ENCODE data around the gene APEH. TPM values are rescaled to one million over a fixed set of nuclear protein-coding genes. Genes with fewer than 3 reads are reported as not detected.

APEH gene
- total RNA-seq, 1 experiment from 2014 or later = 273 TPM

- TF ChIP-seq FOXP4 (CRISPR knock-in tag; IDR thresholded peaks at IDR 0.05) (no peak), ELF4 (CRISPR knock-in tag; IDR thresholded peaks at IDR 0.05; ENCODE audit: low read depth) (no peak), NFE2L1 (CRISPR knock-in tag; IDR thresholded peaks at IDR 0.05) (no peak), MXD4 (CRISPR knock-in tag; IDR thresholded peaks at IDR 0.05; ENCODE audit: borderline replicate concordance) (no peak), EMX1 (CRISPR knock-in tag; IDR thresholded peaks at IDR 0.05) (no peak), ZNF425 (CRISPR knock-in tag; conservative IDR thresholded peaks at IDR 0.05) (no peak), ZNF423 (CRISPR knock-in tag; IDR thresholded peaks at IDR 0.05) (no peak), AR (CRISPR knock-in tag; IDR thresholded peaks at IDR 0.05) (no peak), ZBTB21 (CRISPR knock-in tag; IDR thresholded peaks at IDR 0.05; ENCODE audit: borderline replicate concordance) (no peak), MYBL2 (CRISPR knock-in tag; IDR thresholded peaks at IDR 0.05) (no peak)
These were observed 933 bp upstream of the APEH start (continued) for GRCh38 chr3:49673121-49673714.

- H3K27ac Mint-ChIP-seq = no peak overlapping the region
- peaks cover 21% of the 10 kb centered on the region for H3K4me1 Mint-ChIP-seq
- no peaks in the 10 kb centered on the region for H3K9me3 Mint-ChIP-seq
- POLR2A ChIA-PET = no interaction called here
- H3K4me3 Mint-ChIP-seq = peak overlapping the region; percentile 81
- no peak for TF ChIP-seq GTF2I (CRISPR knock-in tag; conservative IDR thresholded peaks at IDR 0.05)
- no peak for TF ChIP-seq ELF4 (CRISPR knock-in tag; IDR thresholded peaks at IDR 0.05; ENCODE audit: low read depth)
- TF ChIP-seq SMAD4 (CRISPR knock-in tag; IDR thresholded peaks at IDR 0.05) = no peak
- no peak for TF ChIP-seq SMAD3 (CRISPR knock-in tag; IDR thresholded peaks at IDR 0.05; ENCODE audit: borderline replicate concordance)
- no peak for TF ChIP-seq E2F1 (CRISPR knock-in tag; IDR thresholded peaks at IDR 0.05)
- 0 out of 2 replicates have a peak, but pooled peaks have one; percentile 72 for TF ChIP-seq ARID4B (CRISPR knock-in tag; IDR thresholded peaks at IDR 0.05; ENCODE audit: borderline replicate concordance)
- TF ChIP-seq JUN (CRISPR knock-in tag; IDR thresholded peaks at IDR 0.05) = 0 out of 2 replicates have a peak, but pooled peaks have one; percentile 27
- TF ChIP-seq MAX (CRISPR knock-in tag; IDR thresholded peaks at IDR 0.05) = peak; percentile 49; the same call in 1 of the 2 replicates
- peak; percentile 36 for TF ChIP-seq HMGXB4 (CRISPR knock-in tag; IDR thresholded peaks at IDR 0.05)
- TF ChIP-seq FOXP1 (CRISPR knock-in tag; IDR thresholded peaks at IDR 0.05; ENCODE audit: borderline replicate concordance) = peak; percentile 22; the same call in 1 of the 2 replicates
- 0 out of 2 replicates have a peak, but pooled peaks have one; percentile 6 for TF ChIP-seq ETV6 (CRISPR knock-in tag; IDR thresholded peaks at IDR 0.05)
- DNase-seq (ENCODE audit: low spot score) (no peak), ATAC-seq (peak; percentile 3)
- no peaks in the 10 kb centered on the region for H3K27me3 Mint-ChIP-seq (ENCODE audit: low read depth)
- CTCF ChIA-PET = interaction anchor here (1.3 kb wide), 1 partner anchor 11 kb away, joined by 3 read pairs; no protein-coding TSS in a partner anchor
- H3K36me3 Mint-ChIP-seq = peaks cover 24% of the 10 kb centered on the region
These were observed 389 bp downstream of the APEH start for GRCh38 chr3:49674497-49674983.
